Measurements from ENCODE around the gene EIF1AD.

Gene EIF1AD

DNA sequence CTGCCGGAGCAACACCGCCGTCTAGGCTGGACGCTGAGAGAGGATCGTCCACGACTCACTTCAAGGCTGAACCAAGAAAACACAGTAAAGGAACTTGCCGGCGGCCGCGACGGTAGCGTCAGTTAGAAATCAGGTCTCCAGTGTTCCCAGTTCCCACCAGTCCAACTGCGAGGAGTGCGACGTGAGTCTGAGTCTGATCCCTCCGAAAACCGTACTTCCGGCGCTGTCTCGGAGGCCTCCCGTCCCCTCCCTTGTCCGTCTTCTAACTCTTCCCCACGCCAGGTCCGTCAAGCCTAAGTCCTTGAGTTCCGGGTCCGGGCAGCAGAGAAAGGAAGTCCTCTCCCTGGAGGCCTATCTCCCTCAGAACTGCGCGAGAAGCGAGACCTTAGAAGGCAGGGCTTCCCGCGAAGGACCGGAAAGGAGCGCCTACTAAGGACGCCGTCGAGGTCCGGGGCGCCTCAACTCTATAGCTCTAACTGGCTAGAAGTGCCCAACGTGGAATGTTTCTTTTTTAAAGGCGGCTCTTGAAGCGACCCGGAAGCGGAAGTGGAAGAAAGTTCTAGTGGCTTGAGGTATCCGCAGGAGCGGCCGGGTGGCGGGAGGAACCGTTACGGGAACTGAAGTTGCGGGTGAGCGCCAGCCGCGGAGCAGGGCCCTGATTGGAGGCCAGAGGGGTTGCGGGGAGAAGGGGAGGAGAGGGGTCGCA, at the start of gene EIF1AD, which contains the start of gene BANF1:
TSS of gene EIF1AD (minus strand) at position 216 of the 706 bp plus-strand sequence. CDS start 1,768 bp downstream, outside the sequence.
TSS of gene BANF1 (plus strand) at position 562 of the 706 bp plus-strand sequence. CDS start 748 bp downstream, outside the sequence.
- no peaks in the 10 kb centered on the region for H3K9me3 ChIP-seq (ENCODE audit: control insufficient read depth in 2 of 2, low read length in 2 of 2)
- H3K36me3 ChIP-seq (ENCODE audit: control insufficient read depth in 2 of 2, insufficient read depth in 2 of 2, low read length in 2 of 2): peaks cover 34 to 48% of the 10 kb centered on the region in 2 donors
- H3K9ac ChIP-seq (ENCODE audit: low read depth in 1 of 2, low read length in 2 of 2): peak within 1 kb of the TSS; percentile 80 to 97
- H3K4me1 ChIP-seq (ENCODE audit: control insufficient read depth in 2 of 2, insufficient read depth in 2 of 2, low read length in 2 of 2): peaks cover 14 to 16% of the 10 kb centered on the region in 2 donors
- H3K4me3 ChIP-seq (ENCODE audit: low read length in 2 of 2): peak within 1 kb of the TSS; percentile 85 to 100
- H3K27ac ChIP-seq (ENCODE audit: low read depth in 2 of 2, low read length in 2 of 2): peak within 1 kb of the TSS; percentile 96 to 99
- no peaks in the 10 kb centered on the region for H3K27me3 ChIP-seq (ENCODE audit: control insufficient read depth in 2 of 2, insufficient read depth in 2 of 2, low read length in 2 of 2)

- Histone ChIP-seq H3K9me3 (ENCODE audit: control insufficient read depth in 2 of 2, low read length in 2 of 2) (no peaks in the 10 kb centered on the region), H3K4me3 (ENCODE audit: low read length in 2 of 2) (peak overlapping the region; percentile 94 to 97), H3K27ac (ENCODE audit: low read depth in 2 of 2, low read length in 2 of 2) (peak overlapping the region; percentile 89 to 92), H3K27me3 (ENCODE audit: control insufficient read depth in 2 of 2, insufficient read depth in 2 of 2, low read length in 2 of 2) (peaks cover 2 to 3% of the 10 kb centered on the region in 2 donors), H3K4me1 (ENCODE audit: control insufficient read depth in 2 of 2, insufficient read depth in 2 of 2, low read length in 2 of 2) (peaks cover 18 to 23% of the 10 kb centered on the region in 2 donors), H3K9ac (ENCODE audit: low read depth in 1 of 2, low read length in 2 of 2) (peak overlapping the region; percentile 83 to 84), H3K36me3 (ENCODE audit: control insufficient read depth in 2 of 2, insufficient read depth in 2 of 2, low read length in 2 of 2) (peaks cover 13 to 17% of the 10 kb centered on the region in 2 donors)
These were observed 49.4 kb upstream of the EIF1AD start for GRCh38 chr11:66051371-66051765.

- peak overlapping the region; percentile 89 to 92 for H3K27ac ChIP-seq (ENCODE audit: low read depth in 2 of 2, low read length in 2 of 2)
- H3K4me3 ChIP-seq (ENCODE audit: low read length in 2 of 2): peak overlapping the region; percentile 94 to 97
- H3K9ac ChIP-seq (ENCODE audit: low read depth in 1 of 2, low read length in 2 of 2): peak overlapping the region; percentile 83 to 84
These were observed 48.7 kb upstream of the EIF1AD start for GRCh38 chr11:66050581-66051231.

GRCh38 chr11:66048547-66049323, 46.8 kb upstream of the EIF1AD start, which contains the start of gene GAL3ST3:
Gene GAL3ST3 (minus strand): TSS chr11:66049161. CDS start chr11:66045415, 3,746 bp downstream.
- Histone ChIP-seq H3K4me3 (ENCODE audit: low read length in 2 of 2) (no peak within 1 kb of the TSS), H3K27me3 (ENCODE audit: control insufficient read depth in 2 of 2, insufficient read depth in 2 of 2, low read length in 2 of 2) (peaks cover 3 to 6% of the 10 kb centered on the region in 2 donors), H3K27ac (ENCODE audit: low read depth in 2 of 2, low read length in 2 of 2) (no peak within 1 kb of the TSS), H3K4me1 (ENCODE audit: control insufficient read depth in 2 of 2, insufficient read depth in 2 of 2, low read length in 2 of 2) (peaks cover 18 to 23% of the 10 kb centered on the region in 2 donors), H3K9ac (ENCODE audit: low read depth in 1 of 2, low read length in 2 of 2) (no peak within 1 kb of the TSS), H3K9me3 (ENCODE audit: control insufficient read depth in 2 of 2, low read length in 2 of 2) (no peaks in the 10 kb centered on the region), H3K36me3 (ENCODE audit: control insufficient read depth in 2 of 2, insufficient read depth in 2 of 2, low read length in 2 of 2) (no peaks in the 10 kb centered on the region)

More at GRCh38 chr11:66050581-66051231, 48.7 kb upstream of the EIF1AD start:
- peaks cover 11 to 12% of the 10 kb centered on the region in 2 donors for H3K36me3 ChIP-seq (ENCODE audit: control insufficient read depth in 2 of 2, insufficient read depth in 2 of 2, low read length in 2 of 2)
- H3K9me3 ChIP-seq (ENCODE audit: control insufficient read depth in 2 of 2, low read length in 2 of 2): no peaks in the 10 kb centered on the region
- peaks cover 18 to 23% of the 10 kb centered on the region in 2 donors for H3K4me1 ChIP-seq (ENCODE audit: control insufficient read depth in 2 of 2, insufficient read depth in 2 of 2, low read length in 2 of 2)
- H3K27me3 ChIP-seq (ENCODE audit: control insufficient read depth in 2 of 2, insufficient read depth in 2 of 2, low read length in 2 of 2): peaks cover 3 to 6% of the 10 kb centered on the region in 2 donors

DNA sequence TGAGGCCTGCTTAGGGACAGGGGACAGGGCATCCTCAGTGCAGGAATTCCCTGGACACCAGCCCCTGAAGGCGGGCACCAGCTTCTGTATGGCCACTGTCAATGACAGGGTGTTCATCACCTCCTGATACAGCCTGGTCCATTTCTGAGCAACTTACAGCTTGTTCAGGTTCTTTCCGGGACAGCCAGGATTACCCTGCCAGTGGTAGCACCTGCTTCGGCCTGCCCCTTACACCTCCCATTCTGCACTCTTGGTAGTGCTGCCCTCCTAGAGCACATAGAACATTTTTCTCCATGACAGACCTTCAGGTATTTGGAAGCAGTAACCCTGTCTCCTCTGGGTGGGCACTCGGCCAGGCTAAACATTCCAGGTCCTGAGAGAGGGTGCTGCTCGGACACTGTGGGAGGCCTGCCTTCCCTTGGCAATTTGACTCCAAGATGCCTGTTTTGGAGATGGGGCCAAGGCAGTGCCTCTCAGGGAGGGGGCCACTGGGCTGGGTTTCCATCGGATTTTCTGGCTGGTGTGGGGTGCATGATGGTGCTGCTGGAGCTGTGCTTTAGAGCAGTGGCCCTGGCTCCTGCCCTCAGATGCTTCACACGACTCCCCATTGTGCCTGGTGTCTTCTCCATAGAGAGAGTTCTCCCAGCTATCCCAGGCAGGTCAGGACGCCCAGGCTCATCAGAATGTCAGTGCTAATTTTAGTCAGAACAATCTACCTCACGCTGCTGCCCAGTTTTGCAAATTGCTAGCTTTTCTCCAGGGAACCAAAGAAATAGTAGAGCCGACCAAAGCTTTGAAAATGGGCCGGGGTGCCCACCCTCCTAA, 45.8 kb upstream of the EIF1AD start:
- Histone ChIP-seq H3K27me3 (ENCODE audit: control insufficient read depth in 2 of 2, insufficient read depth in 2 of 2, low read length in 2 of 2) (peaks cover 3 to 6% of the 10 kb centered on the region in 2 donors), H3K4me3 (ENCODE audit: low read length in 2 of 2) (no peak overlapping the region), H3K9me3 (ENCODE audit: control insufficient read depth in 2 of 2, low read length in 2 of 2) (no peaks in the 10 kb centered on the region), H3K4me1 (ENCODE audit: control insufficient read depth in 2 of 2, insufficient read depth in 2 of 2, low read length in 2 of 2) (peaks cover 9 to 14% of the 10 kb centered on the region in 2 donors), H3K36me3 (ENCODE audit: control insufficient read depth in 2 of 2, insufficient read depth in 2 of 2, low read length in 2 of 2) (no peaks in the 10 kb centered on the region), H3K27ac (ENCODE audit: low read depth in 2 of 2, low read length in 2 of 2) (no peak overlapping the region), H3K9ac (ENCODE audit: low read depth in 1 of 2, low read length in 2 of 2) (no peak overlapping the region)

- H3K27me3 ChIP-seq (ENCODE audit: control insufficient read depth in 2 of 2, insufficient read depth in 2 of 2, low read length in 2 of 2): peaks cover 3 to 6% of the 10 kb centered on the region in 2 donors
- H3K27ac ChIP-seq (ENCODE audit: low read depth in 2 of 2, low read length in 2 of 2): no peak overlapping the region
- no peak overlapping the region for H3K9ac ChIP-seq (ENCODE audit: low read depth in 1 of 2, low read length in 2 of 2)
- no peak overlapping the region for H3K4me3 ChIP-seq (ENCODE audit: low read length in 2 of 2)
- H3K4me1 ChIP-seq (ENCODE audit: control insufficient read depth in 2 of 2, insufficient read depth in 2 of 2, low read length in 2 of 2): peaks cover 9 to 12% of the 10 kb centered on the region in 2 donors
- no peaks in the 10 kb centered on the region for H3K9me3 ChIP-seq (ENCODE audit: control insufficient read depth in 2 of 2, low read length in 2 of 2)
- no peaks in the 10 kb centered on the region for H3K36me3 ChIP-seq (ENCODE audit: control insufficient read depth in 2 of 2, insufficient read depth in 2 of 2, low read length in 2 of 2)
These were observed 44.9 kb upstream of the EIF1AD start for GRCh38 chr11:66046901-66047300.

- Histone ChIP-seq H3K27me3 (ENCODE audit: control insufficient read depth in 2 of 2, insufficient read depth in 2 of 2, low read length in 2 of 2) (peaks cover 3 to 6% of the 10 kb centered on the region in 2 donors), H3K9ac (ENCODE audit: low read depth in 1 of 2, low read length in 2 of 2) (no peak overlapping the region), H3K36me3 (ENCODE audit: control insufficient read depth in 2 of 2, insufficient read depth in 2 of 2, low read length in 2 of 2) (no peaks in the 10 kb centered on the region), H3K27ac (ENCODE audit: low read depth in 2 of 2, low read length in 2 of 2) (no peak overlapping the region), H3K4me3 (ENCODE audit: low read length in 2 of 2) (peak overlapping the region in 1 of 2 donors; percentile 32), H3K4me1 (ENCODE audit: control insufficient read depth in 2 of 2, insufficient read depth in 2 of 2, low read length in 2 of 2) (no peaks in the 10 kb centered on the region), H3K9me3 (ENCODE audit: control insufficient read depth in 2 of 2, low read length in 2 of 2) (no peaks in the 10 kb centered on the region)
These were observed 43.3 kb upstream of the EIF1AD start for GRCh38 chr11:66045177-66045639.

DNA sequence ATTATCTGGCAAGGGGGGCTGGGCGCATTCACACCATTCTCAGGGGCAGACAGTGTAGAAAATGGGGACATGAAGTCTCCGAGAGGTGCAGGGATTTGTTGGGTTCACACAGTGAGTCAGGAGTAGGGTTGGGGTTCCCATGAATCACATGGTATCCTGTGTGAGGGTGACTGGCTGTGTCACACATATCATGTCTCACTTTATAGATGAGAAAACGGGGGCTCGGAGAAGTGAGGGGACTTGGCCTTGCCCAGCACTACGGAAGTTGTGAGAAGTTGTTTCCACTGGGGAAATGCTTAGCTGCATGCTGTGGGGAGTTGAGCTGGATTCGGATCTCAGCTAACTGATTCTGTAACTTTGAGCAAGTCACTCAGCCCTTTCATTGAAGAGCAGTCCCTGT, 42.8 kb upstream of the EIF1AD start:
- Histone ChIP-seq H3K27me3 (ENCODE audit: control insufficient read depth in 2 of 2, insufficient read depth in 2 of 2, low read length in 2 of 2) (peaks cover 3 to 6% of the 10 kb centered on the region in 2 donors), H3K27ac (ENCODE audit: low read depth in 2 of 2, low read length in 2 of 2) (no peak overlapping the region), H3K4me1 (ENCODE audit: control insufficient read depth in 2 of 2, insufficient read depth in 2 of 2, low read length in 2 of 2) (no peaks in the 10 kb centered on the region), H3K9ac (ENCODE audit: low read depth in 1 of 2, low read length in 2 of 2) (no peak overlapping the region), H3K9me3 (ENCODE audit: control insufficient read depth in 2 of 2, low read length in 2 of 2) (no peaks in the 10 kb centered on the region), H3K36me3 (ENCODE audit: control insufficient read depth in 2 of 2, insufficient read depth in 2 of 2, low read length in 2 of 2) (no peaks in the 10 kb centered on the region), H3K4me3 (ENCODE audit: low read length in 2 of 2) (peak overlapping the region in 1 of 2 donors; percentile 32)
